NCI-H82 (cell line): ENCODE measurements around the gene TAF6L.
"Not testable (repeated sequence)": the region's sequence is repeated elsewhere in the genome, so short reads cannot be mapped to it uniquely, and the experiment has no call there.

Source experiments
- DNase-seq: peaks from one replicate; lab custom pipeline; 2025; lab: John Stamatoyannopoulos, UW

Gene TAF6L

GRCh38 chr11:62771144-62772021 lies at the start of gene TAF6L:
TAF6L (plus strand) TSS chr11:62771396; CDS start chr11:62775784, 4,388 bp downstream.
- peak; percentile 99 for DNase-seq

DNA sequence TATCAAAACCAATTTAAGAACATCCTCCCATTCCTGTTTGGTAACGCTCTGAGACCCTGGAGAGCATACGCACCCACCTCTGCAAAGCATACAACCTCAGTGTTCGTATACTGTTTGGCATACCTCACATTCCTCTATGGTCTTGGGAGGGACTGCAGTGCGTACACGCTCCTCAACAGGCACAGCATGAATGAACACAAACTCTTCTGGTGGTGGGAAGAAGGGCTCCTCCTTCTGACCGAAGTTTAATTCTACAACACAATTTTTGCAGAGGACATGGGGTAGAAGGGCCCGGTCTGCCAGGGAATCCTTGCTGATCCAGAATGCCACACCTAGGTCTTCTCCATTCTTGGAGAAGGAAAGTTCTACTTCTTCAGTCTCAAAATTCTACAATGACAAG lies 49.2 kb upstream of the TAF6L start:
- no peak for DNase-seq

- no peak for DNase-seq
Observed at GRCh38 chr11:62724171-62724570, 47.0 kb upstream of the TAF6L start.

DNA sequence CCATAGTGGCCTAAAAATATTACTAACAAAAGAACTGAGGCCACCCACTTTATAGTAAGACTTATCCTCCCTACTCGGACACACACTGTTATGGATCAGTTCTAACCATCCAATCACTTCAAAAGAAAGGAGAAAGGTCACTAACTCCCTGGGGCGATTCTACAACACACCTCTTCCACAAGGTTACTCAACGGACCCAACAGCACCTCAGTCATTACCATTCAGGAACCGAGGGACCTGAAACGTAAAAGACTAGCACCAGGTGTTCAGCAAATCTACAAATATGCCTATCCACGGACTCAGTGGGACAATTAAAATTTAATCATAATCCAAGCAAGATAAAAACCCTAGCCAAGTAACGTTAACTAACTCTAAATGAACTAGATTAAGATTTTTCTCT lies 45.5 kb upstream of the TAF6L start:
- DNase-seq = no peak

DNA sequence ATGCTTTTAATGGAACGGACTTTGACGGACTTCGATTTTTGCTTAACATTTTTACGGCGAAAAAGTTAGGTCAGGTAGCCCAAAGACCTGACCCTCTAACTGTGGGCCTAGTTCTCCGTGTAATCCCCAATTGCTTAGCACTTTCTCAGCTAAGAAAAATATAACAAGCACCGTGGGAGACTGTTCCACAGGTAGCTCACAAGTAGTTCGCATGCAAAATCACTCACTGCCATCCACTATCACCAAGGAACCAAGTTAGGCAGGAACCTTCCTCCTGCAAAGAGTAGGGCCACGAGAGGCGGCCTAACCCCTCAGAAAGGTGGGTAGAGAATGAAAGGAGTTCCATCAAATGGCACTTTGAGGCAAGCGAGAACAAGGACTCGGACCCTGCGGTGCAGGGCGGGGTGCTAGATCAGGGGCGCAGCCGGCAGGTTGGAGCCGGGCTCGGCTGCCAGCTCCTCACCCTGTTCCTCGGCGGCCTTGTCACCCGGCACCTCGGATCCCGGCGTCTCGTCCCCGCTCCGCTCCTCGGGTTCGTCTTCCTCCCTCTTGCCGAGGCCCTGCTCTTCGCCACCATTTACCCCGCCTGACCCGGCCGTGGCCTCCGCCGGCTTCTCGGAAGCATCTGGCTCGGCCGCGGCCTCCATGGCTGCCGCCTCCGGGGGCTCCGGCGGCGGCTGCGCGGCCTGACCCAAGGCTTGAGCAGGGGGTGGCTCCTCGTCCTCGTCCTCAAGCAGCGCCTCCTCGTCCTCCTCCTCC lies 44.9 kb upstream of the TAF6L start:
- DNase-seq = no peak

DNA sequence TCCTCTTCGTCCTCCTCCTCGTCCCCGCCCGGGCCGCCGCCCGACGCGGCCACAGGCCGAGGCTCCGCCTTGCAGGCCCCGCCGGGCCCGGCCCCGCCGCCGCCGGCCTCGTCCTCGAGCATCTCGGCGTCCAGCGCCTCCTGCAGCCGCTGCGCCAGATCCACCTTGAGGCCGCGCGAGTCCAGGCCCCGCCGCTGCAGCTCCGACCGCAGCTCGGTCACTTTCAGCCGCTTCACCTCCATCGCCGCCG lies 44.4 kb upstream of the TAF6L start:
- no peak for DNase-seq

- peak; percentile 98 for DNase-seq
Observed at GRCh38 chr11:62727165-62727871, 43.9 kb upstream of the TAF6L start, which contains the start of gene HNRNPUL2. HNRNPUL2 (minus strand) TSS chr11:62727457; CDS start chr11:62727156, 301 bp downstream.

GRCh38 chr11:62727872-62728170 lies 43.4 kb upstream of the TAF6L start:
- peak; percentile 98 for DNase-seq

DNA sequence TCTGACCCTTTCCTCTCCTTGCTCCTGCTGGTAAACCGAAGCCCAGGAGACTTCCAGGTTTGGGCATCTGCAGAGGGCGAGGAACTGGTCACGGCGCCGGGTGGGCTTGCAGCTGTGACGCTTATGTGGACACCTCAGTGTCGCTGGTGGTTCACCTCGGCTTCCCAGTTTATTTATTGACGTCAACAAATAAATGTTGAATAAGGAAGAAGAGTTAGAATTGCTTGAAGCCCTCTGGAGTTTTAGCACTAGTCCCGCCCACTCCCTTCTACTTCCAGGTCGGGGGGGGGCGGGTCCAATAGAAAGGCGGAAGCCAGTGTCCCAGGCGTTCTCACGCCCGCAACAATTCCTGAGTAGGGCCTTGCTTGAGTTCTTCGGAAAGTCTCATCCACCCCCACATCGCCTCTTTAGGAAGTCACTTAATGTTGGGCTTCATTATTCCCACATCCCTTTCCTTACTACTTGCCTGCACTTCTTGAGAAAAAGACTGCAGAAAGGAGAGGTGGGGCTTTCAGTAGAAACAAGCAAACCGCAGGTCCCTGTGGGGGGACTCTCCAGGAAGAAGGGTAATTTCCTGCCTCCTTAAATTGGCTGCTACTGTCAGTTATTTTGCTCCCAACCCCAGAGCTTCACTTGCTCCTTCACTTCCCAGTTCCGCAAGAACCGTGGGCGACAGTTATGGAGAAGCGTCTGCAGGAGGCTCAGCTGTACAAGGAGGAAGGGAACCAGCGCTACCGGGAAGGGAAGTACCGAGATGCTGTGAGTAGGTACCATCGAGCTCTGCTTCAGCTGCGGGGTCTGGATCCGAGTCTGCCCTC lies 42.8 kb upstream of the TAF6L start, which contains the start of gene TTC9C:
TTC9C (plus strand) TSS at position 316 of the 818 bp plus-strand sequence; CDS start at position 679, 363 bp downstream.
- DNase-seq = peak; percentile 88

GRCh38 chr11:62730076-62730475 lies 41.1 kb upstream of the TAF6L start:
- not testable (repeated sequence) for DNase-seq

DNA sequence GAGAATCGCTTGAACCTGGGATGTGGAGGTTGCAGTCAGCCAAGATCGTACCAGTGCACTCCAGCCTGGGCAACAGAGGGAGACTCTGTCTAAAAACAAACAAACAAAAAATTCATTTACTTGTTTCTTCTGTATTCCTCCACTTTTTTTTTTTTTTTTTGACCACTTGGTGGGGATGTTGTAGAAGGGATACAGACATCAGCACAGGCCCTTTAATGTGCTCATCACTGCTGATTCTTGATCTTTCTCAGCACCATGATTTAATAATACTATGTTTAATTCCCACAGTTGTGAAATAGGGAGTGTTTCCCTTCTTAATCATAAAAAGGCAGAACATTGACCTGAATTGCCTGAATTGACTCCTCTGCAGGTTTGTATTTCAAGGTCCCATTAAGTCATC lies 38.4 kb upstream of the TAF6L start:
- peak; percentile 26 for DNase-seq

DNA sequence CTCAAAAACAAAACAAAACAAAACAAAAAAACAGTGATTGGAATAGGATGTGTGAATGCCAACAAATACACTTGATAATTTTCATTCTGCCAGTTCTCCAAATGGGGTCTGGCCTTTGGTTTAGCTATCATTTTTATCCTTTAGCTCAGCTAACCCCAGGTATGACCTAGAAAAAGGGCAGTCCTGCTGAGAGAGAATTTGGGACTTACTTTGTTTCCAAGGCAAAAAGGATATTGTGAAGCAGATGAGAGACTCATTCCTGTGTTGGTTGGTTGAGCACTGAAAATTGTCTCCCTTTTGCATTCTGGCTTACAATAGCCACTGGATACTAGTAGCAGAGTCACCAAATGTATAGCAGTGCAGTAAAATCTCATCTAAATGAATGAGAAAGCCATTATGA lies 34.0 kb upstream of the TAF6L start:
- no peak for DNase-seq

DNA sequence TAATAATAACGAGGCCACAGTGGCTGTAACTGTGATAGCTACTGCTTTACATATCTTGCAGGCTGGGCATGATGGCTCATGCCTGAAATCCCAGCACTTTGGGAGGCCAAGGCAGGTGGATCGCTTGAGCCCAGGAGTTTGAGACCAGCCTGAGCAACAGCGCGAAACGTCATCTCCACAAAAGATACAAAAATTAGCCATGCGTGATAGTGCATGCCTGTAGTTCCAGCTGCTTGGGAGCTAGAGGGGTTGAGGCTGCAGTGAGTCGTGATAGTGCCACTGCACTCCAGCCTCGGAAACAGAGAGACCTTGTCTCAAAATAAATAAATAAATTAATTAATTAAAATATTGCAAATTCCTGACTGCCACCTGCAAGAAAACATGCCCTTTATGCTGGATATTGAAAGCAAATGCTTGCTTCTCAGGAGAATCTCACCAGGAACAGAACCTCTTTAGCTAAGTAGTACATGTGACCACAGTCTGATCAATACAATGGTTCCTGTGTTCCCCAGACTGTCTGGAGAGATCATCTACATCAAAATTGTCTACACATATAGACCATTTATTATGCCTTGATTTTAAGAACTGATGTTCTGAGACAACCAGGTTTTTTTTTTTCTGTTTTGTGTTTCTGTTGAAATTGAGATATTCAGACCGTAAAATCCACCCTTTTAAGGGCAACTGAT lies 23.6 kb upstream of the TAF6L start:
- DNase-seq = no peak

DNA sequence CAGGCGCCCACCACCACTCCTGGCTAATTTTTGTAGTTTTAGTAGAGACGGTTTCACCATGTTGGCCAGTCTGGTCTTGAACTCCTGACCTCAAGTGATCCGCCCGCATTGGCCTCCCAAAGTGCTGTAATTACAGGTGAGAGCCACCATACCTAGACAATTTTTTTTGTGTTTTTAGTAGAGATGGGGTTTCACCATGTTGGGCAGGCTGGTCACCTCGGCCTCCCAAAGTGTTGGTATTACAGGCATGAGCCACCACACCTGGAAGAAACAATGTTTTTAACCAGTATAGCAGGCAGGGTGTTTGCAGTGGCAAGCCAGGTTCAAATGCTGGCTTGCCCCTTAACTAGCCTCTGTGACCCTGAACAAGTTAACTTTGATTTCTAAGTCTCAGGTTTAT lies 21.3 kb upstream of the TAF6L start:
- DNase-seq = not testable (repeated sequence)

DNA sequence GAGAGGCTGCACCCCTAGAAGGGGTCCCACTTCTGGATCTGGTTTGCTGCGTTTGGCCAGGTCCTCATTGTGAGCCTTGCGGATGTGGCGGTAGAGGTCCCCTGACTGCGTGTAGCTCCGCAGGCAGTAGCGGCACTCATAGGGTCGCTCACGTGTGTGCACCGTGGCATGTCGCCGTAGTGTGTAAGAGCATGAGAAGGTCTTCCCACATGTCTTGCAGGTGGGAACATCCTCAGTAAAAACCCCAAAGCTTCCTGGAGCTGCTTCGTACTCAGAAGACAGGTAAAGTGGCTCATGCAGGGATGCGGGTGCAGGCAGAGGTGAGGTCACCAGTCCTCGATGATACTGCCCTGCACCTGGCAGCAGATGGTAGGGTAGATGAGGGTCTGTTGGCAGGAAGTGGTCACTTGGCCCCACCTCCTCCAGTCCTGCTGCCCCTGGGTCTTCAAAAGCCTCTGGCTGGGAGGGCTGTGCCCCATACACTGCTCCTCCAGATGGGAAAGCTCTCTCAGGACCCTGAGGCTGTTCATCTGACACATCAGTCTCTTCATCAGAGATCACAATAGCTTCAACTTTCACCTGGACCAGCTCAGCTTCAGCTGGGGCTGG lies 18.9 kb upstream of the TAF6L start:
- no peak for DNase-seq

DNA sequence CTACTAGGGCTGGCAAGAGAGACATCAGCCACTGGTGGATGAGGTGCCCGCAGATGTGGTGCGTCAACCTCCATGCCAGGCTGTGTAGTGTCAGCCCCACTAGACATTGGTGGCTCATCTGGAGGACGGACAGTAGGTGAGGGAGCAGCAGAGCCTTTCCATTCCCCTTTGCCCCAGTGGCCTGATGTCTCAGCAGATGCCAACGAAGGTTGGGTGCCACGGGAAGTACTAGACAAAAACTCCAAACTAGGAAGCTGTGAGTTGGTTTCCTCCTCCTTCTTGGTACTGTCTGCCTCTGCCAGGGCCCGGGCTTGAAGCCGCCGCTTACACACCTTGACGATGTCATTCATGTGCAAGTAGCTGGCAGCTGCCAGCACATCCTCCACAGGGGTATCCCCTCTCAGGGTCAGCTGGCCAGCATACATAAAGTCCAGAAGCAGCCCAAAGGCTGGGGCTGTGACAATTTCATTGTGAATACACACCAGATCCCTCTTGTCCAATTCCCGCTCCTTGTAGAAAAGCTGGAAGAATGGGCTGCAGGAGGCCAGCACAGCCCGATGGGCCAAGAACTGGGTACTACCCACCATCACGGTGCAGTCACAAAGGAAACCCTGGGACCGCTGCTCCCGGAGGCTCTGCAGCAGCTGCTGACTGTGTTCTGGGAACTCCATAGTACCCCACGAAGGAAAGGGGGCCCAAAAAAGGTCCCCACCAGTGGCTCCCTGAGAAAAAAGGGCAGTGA lies 18.0 kb upstream of the TAF6L start:
- DNase-seq = no peak

DNA sequence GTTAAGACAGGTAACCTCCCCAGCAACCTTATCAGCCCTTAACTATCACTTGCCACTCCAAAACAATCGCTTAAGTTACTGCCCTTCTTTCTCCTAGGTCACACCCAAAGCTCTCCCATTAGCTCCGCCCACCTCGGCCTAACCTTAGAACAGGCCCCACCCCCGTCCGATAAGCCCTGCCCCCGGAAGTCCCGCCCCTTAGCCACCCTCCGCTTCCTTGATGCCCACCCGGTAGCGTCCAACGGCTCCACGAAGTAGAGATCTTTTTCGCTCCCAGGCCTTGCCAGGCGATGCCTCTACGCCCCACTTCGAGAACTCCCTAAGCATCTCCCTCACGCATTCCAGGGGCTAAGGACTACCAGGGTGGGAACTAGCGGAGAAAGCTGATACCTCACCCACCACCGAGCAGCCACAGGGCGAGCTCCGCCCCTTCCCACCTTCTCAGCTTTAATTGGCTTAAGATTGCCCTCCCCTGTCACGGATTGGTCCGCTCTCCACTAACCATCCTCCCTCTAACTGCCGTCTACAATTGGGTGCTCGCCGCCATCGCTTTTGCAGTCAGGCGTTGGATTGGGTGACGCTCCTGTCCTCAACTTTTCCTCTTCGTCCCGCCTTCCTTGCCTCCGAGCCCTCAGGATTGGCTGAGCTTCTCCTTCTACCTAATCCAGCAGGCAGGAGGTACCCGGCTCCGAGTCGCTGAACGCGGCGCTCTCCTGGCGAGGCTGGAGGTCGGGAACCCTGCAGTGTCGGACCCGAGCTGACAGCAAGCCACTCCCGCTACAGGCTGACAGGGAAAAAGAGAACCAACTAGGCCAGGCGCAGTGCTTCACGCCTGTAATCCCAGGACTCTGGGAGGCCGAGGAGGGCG lies 17.2 kb upstream of the TAF6L start, which contains the start of gene ZBTB3:
ZBTB3 (minus strand) TSS at position 425 of the 868 bp plus-strand sequence. CDS start 496 bp downstream, outside the sequence.
- peak; percentile 99 for DNase-seq

GRCh38 chr11:62755086-62755615 lies 16.0 kb upstream of the TAF6L start:
- no peak for DNase-seq
